ENCODE data around the gene RHBDL3. TPM values are rescaled to one million over a fixed set of nuclear protein-coding genes. Genes with fewer than 3 reads are reported as not detected.

Gene RHBDL3
- total and polyA plus RNA-seq, 2 donors (not counting 1 experiment from before 2014, with no cell fraction given), result not detected

DNA sequence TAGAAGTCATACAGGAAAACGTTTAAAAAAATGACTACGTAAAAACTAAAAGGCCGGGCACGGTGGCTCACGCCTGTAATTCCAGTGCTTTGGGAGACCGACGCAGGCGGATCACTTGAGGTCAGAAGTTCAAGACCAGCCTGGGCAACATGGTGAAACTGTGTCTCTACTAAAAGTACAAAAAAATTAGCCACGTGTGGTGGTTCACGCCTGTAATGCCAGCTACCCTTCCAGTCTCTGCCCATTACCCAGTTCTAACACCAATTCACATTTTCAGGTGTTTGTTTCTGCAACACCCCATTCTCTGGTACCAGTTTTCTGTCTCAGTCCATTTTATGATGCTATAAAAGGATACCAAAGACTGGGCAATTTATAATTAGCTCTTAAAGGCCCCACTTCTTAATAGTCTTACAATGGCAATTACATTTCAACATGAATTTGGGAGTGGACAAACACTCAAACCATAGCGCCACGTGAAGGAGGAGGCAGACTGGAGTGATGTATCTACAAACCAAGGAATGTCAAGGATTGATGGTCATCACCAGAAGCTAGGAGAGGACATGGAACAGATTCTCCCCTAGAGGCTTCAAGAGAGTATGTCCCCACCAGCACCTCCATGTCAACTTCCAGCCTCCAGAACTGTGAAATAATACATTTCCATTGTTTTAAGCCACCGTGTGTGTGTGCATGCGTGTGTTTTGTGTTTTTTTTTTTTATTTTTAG is 77.1 kb downstream of the RHBDL3 start:
- peak overlapping the region; percentile 96 for H3K4me3 Mint-ChIP-seq
- Histone ChIP-seq H4K20me1 (ENCODE audit: control insufficient read depth, insufficient read depth, low read length, poor library complexity, severe bottlenecking) (no peaks in the 10 kb centered on the region), H3K9me3 (ENCODE audit: control extremely low read depth in 1 of 3, control insufficient read depth in 2 of 3, insufficient read depth in 1 of 3, low read length in 2 of 3) (no peaks in the 10 kb centered on the region), H3K4me3 (ENCODE audit: control extremely low read depth in 1 of 5, extremely low read depth in 1 of 5, insufficient read depth in 1 of 5, low read depth in 2 of 5, low read length in 4 of 5) (peak overlapping the region in 3 of 5 experiments; percentile 59 to 68 (median 66)), H3K27ac (ENCODE audit: low read length in 2 of 2) (peak overlapping the region; percentile 71 to 90), H2AFZ (ENCODE audit: insufficient read depth, low read depth, low read length, poor library complexity, severe bottlenecking) (peak overlapping the region; percentile 99), H3K36me3 (replicated peaks in 1 of 2; ENCODE audit: control extremely low read depth in 1 of 2, control insufficient read depth in 1 of 2, extremely low read depth in 1 of 2, insufficient read depth in 2 of 2, low read length in 1 of 2) (peaks cover 0 to 5% of the 10 kb centered on the region in 2 experiments), H3K9ac (ENCODE audit: low read length) (peak overlapping the region; percentile 82), H3K4me1 (ENCODE audit: control insufficient read depth in 2 of 2, insufficient read depth in 2 of 2, low read length in 2 of 2) (peaks cover 16 to 18% of the 10 kb centered on the region in 2 donors), H3K27me3 (replicated peaks in 1 of 4; ENCODE audit: control extremely low read depth in 1 of 4, control insufficient read depth in 3 of 4, insufficient read depth in 4 of 4, low read length in 3 of 4) (no peaks in the 10 kb centered on the region), H3K4me2 (replicated peaks; ENCODE audit: low read depth, low read length, poor library complexity, severe bottlenecking) (peak overlapping the region; percentile 97), H3K79me2 (ENCODE audit: control insufficient read depth, insufficient read depth, low read length) (no peaks in the 10 kb centered on the region)
- intact Hi-C loops (cut with micrococcal nuclease), result loop anchor here (1.0 kb wide), 1 partner anchor 8 kb away; the partner anchor contains the start of gene ZNF207
- CTCF ChIA-PET, result no interaction called here
- POLR2A ChIA-PET, result interaction anchor here (0.6 to 1.3 kb wide), 3 partner anchors 8 to 142 kb away, joined by 3 to 6 read pairs (median 3); no protein-coding TSS in a partner anchor
- TF ChIP-seq, protein P1, sequence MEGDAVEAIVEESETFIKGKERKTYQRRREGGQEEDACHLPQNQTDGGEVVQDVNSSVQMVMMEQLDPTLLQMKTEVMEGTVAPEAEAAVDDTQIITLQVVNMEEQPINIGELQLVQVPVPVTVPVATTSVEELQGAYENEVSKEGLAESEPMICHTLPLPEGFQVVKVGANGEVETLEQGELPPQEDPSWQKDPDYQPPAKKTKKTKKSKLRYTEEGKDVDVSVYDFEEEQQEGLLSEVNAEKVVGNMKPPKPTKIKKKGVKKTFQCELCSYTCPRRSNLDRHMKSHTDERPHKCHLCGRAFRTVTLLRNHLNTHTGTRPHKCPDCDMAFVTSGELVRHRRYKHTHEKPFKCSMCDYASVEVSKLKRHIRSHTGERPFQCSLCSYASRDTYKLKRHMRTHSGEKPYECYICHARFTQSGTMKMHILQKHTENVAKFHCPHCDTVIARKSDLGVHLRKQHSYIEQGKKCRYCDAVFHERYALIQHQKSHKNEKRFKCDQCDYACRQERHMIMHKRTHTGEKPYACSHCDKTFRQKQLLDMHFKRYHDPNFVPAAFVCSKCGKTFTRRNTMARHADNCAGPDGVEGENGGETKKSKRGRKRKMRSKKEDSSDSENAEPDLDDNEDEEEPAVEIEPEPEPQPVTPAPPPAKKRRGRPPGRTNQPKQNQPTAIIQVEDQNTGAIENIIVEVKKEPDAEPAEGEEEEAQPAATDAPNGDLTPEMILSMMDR (IDR thresholded peaks at IDR 0.05), result no peak
- TF ChIP-seq EZH2 (IDR thresholded peaks at IDR 0.05; ENCODE audit: borderline replicate concordance, insufficient read depth, low read depth, low read length, poor library complexity, severe bottlenecking), result no peak
- ATAC-seq (ENCODE audit: low read depth) (no peak), DNase-seq (no peak)
- H3K4me1 Mint-ChIP-seq, result peaks cover 25% of the 10 kb centered on the region
- WGBS (ENCODE audit: insufficient coverage), result 81% methylated on average over 11 of the region's 14 CpGs
- peak overlapping the region; percentile 84 for H3K27ac Mint-ChIP-seq
- H3K27me3 Mint-ChIP-seq, result no peaks in the 10 kb centered on the region
- no peaks in the 10 kb centered on the region for H3K9me3 Mint-ChIP-seq (ENCODE audit: insufficient read depth)

DNA sequence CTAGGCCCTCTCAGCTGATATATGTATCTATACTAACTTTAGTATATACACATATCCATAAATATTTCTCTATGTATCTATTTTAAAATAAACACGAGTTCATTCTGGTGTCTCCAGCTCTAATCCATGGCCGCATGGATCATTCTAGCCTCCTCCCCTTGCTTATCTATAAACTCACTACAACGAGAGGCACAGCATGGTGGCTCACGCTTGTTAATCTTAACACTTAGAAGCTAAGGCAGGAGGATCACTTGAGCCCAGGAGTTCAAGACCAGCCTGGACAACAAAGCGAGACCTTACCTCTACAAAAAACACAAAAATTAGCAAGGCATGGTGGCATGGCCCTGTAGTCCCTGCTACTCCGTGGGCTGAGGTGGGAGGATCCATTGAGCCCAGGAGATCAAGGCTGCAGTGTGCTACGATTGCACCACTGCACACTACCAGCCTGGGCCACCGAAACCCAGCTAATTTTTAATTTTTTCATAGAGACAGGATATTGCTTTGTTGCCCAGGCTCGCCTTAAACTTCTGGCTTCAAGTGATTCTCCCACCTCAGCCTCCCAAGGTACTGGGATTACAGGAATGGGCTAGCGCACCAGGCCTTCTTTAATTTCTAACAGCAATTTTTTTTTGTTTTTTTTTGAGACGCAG is 80.4 kb downstream of the RHBDL3 start:
- POLR2A ChIA-PET, result no interaction called here

More for the DNA sequence above, 80.4 kb downstream of the RHBDL3 start:
- Histone ChIP-seq H3K27ac (ENCODE audit: low read length in 2 of 2) (no peak overlapping the region), H3K79me2 (ENCODE audit: control insufficient read depth, insufficient read depth, low read length) (peaks cover 26% of the 10 kb centered on the region), H2AFZ (ENCODE audit: insufficient read depth, low read depth, low read length, poor library complexity, severe bottlenecking) (no peak overlapping the region), H3K4me3 (ENCODE audit: control extremely low read depth in 1 of 5, extremely low read depth in 1 of 5, insufficient read depth in 1 of 5, low read depth in 2 of 5, low read length in 4 of 5) (no peak overlapping the region), H4K20me1 (ENCODE audit: control insufficient read depth, insufficient read depth, low read length, poor library complexity, severe bottlenecking) (peaks cover 3% of the 10 kb centered on the region), H3K27me3 (replicated peaks in 1 of 4; ENCODE audit: control extremely low read depth in 1 of 4, control insufficient read depth in 3 of 4, insufficient read depth in 4 of 4, low read length in 3 of 4) (no peaks in the 10 kb centered on the region), H3K9me3 (ENCODE audit: control extremely low read depth in 1 of 3, control insufficient read depth in 2 of 3, insufficient read depth in 1 of 3, low read length in 2 of 3) (no peaks in the 10 kb centered on the region), H3K4me1 (ENCODE audit: control insufficient read depth in 2 of 2, insufficient read depth in 2 of 2, low read length in 2 of 2) (peaks cover 20 to 24% of the 10 kb centered on the region in 2 donors), H3K4me2 (replicated peaks; ENCODE audit: low read depth, low read length, poor library complexity, severe bottlenecking) (no peak overlapping the region), H3K36me3 (replicated peaks in 1 of 2; ENCODE audit: control extremely low read depth in 1 of 2, control insufficient read depth in 1 of 2, extremely low read depth in 1 of 2, insufficient read depth in 2 of 2, low read length in 1 of 2) (no peaks in the 10 kb centered on the region), H3K9ac (ENCODE audit: low read length) (no peak overlapping the region)
- H3K27me3 Mint-ChIP-seq, result no peaks in the 10 kb centered on the region
- H3K27ac Mint-ChIP-seq, result no peak overlapping the region
- H3K4me3 Mint-ChIP-seq, result no peak overlapping the region
- WGBS (ENCODE audit: insufficient coverage), result 100% methylated on average over 9 of the region's 11 CpGs
- intact Hi-C loops (cut with micrococcal nuclease), result no loop called here
- no peaks in the 10 kb centered on the region for H3K9me3 Mint-ChIP-seq (ENCODE audit: insufficient read depth)
- no peak for DNase-seq
- H3K4me1 Mint-ChIP-seq, result peaks cover 31% of the 10 kb centered on the region
- no peak for ATAC-seq (ENCODE audit: low read depth)
- TF ChIP-seq EZH2 (IDR thresholded peaks at IDR 0.05; ENCODE audit: borderline replicate concordance, insufficient read depth, low read depth, low read length, poor library complexity, severe bottlenecking), result no peak
- TF ChIP-seq, protein P1 (IDR thresholded peaks at IDR 0.05), result no peak
- CTCF ChIA-PET, result interaction anchor here (1.1 kb wide), 1 partner anchor 117 kb away, joined by 3 read pairs; no protein-coding TSS in a partner anchor

Measured in B cell (primary cell).